LNCaP clone FGC (cell line): Measurements from ENCODE around the gene IFT81.

Source experiments
- DNase-seq: peaks from one replicate; pipeline ENCODE4 v3.0.0-alpha.2; 2011; ENCODE audit warnings: low read depth
- H3K4me3 ChIP-seq: 2 replicates; pipeline ENCODE4 v1.5.1; 2011; ENCODE audit warnings: mild to moderate bottlenecking, low read depth, low read length, control low read depth
- TF ChIP-seq, protein P1 (sequence below): IDR thresholded peaks from 2 replicates; pipeline ENCODE4 v1.5.1; 2012; ENCODE audit warnings: mild to moderate bottlenecking; ENCODE audit not compliant: control insufficient read depth, insufficient read depth; ENCODE audit errors: extremely low read depth

The IFT81 gene

DNA sequence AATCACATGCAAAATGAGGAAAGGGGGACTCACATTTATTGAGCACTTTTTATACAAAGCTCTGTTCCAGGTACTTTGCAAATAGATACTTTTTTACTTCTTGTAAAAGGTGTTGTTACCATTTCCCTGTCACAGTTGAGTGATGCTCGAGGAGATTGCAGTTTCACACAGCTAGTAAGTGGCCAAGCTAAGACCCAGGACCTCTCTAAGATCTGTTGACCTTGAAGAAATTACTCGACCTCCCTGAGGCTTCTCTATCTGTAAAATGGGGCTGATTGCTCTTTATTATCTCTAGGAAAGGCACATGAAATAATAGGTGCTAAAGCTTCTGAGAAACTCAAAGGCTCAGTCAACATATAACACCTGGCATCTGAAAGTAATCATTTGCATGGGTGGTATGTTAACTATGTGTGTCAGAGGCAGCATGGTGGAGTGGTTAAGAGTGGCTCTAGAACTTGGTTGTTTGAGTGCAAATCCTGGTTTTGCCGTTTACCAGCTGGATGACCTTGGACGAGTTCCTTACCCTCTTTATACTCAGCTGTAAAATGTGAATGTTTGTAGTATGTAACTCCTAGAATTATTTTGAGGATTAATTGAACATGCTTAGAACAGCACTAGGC lies 41.5 kb downstream of the IFT81 start:
- TF ChIP-seq, protein P1, sequence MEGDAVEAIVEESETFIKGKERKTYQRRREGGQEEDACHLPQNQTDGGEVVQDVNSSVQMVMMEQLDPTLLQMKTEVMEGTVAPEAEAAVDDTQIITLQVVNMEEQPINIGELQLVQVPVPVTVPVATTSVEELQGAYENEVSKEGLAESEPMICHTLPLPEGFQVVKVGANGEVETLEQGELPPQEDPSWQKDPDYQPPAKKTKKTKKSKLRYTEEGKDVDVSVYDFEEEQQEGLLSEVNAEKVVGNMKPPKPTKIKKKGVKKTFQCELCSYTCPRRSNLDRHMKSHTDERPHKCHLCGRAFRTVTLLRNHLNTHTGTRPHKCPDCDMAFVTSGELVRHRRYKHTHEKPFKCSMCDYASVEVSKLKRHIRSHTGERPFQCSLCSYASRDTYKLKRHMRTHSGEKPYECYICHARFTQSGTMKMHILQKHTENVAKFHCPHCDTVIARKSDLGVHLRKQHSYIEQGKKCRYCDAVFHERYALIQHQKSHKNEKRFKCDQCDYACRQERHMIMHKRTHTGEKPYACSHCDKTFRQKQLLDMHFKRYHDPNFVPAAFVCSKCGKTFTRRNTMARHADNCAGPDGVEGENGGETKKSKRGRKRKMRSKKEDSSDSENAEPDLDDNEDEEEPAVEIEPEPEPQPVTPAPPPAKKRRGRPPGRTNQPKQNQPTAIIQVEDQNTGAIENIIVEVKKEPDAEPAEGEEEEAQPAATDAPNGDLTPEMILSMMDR = no peak
- no peak for DNase-seq
- H3K4me3 ChIP-seq = no peak overlapping the region

DNA sequence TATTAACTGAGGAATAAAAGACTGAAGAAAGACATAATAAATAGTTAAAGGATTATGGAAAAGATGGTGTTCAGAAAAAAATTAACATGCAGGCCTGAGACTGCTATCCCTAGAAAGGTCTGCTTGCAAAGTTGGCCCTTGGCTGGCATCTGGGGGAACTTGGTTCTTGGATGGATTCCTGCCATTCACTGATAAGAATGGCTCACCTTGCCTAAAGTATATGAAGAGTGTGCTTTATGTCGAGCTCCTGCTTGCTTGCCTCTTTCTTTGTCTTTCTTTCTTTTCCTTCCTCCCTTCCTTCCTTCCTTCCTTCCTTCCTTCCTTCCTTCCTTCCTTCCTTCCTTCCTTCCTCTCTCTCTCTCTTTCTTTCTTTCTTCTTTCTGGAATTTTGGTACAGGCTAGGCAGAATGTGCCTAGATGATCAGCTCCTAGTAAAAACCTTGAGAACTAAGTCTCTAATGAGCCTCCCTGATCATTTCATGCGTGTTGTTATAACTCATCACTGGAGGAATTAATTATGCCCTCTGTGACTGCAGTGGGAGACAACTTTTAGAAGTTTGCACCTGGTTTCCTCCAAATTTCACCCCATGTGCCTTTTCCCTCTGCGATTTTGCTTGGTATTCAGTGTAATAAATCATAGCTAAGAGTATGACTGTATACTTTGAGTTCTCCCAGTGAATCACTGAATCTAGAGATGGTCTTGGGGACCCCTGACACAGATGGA lies 44.7 kb downstream of the IFT81 start:
- TF ChIP-seq, protein P1 = no peak
- no peak for DNase-seq
- H3K4me3 ChIP-seq = no peak overlapping the region

DNA sequence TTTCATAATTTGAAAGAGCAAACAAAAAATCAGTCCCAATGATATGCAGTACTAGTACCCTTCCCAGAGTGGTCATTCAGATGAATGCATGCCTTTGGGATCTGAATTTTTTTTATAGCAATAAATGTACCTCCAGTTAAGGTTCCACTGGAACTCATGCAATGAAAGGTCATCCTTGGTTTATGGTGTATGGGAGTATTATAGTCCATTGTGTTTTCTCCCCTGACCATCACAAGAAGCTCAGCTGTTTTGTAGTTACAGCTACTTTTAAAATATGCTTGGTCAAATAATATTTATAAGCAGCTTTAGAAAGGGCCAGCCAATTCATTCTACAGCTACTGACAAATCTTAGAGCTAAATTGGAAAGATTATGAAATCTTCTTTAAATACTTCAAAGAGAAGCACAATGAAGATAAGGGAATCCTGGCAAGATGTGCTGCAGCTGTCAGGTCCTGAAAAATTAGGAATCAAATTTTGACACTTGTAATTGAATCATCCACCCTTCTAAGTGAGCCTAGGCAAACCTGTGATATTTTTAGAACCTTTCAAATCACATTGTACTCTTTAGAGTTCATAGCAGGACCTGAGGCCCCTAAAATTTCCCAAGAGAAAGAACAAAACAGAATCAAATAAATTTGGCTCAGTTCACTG lies 46.5 kb downstream of the IFT81 start:
- TF ChIP-seq, protein P1 = no peak
- no peak overlapping the region for H3K4me3 ChIP-seq
- DNase-seq = no peak

DNA sequence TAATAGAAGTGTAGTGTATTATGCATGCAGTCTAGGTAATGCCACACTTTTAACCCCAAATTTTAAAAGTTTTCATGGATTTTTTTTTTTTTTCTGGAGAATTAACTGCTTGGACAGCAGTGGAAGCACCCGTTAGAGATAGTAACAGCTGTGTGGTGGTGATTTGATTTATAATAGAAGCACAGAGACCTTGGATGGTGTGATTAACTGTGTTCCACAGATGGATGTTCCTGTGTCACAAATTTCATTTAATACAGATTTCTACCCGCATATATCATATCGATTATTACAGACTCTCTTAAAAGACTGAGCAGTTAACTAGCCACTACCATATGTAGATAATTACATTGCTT lies 47.0 kb downstream of the IFT81 start:
- no peak for DNase-seq
- no peak overlapping the region for H3K4me3 ChIP-seq
- TF ChIP-seq, protein P1 = no peak

DNA sequence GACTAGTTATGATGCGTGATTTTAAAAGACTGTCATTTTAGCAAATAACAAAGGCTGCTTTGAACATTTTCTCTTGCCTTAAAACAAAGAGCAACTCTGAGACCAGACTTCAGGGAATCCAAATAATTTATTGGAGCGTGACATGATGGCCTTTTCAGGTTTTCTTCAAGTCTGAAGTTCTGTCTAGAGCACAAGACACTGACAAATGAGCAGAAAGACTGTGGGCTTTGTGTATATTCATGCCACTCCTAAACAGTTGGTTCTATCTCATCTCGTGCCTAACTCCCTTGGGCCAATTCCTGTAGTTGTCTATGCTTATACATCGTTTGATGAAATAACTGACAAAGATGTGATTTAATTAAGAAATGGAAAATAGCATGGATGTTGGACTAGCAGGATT lies 47.5 kb downstream of the IFT81 start:
- TF ChIP-seq, protein P1 = no peak
- DNase-seq = no peak
- no peak overlapping the region for H3K4me3 ChIP-seq

DNA sequence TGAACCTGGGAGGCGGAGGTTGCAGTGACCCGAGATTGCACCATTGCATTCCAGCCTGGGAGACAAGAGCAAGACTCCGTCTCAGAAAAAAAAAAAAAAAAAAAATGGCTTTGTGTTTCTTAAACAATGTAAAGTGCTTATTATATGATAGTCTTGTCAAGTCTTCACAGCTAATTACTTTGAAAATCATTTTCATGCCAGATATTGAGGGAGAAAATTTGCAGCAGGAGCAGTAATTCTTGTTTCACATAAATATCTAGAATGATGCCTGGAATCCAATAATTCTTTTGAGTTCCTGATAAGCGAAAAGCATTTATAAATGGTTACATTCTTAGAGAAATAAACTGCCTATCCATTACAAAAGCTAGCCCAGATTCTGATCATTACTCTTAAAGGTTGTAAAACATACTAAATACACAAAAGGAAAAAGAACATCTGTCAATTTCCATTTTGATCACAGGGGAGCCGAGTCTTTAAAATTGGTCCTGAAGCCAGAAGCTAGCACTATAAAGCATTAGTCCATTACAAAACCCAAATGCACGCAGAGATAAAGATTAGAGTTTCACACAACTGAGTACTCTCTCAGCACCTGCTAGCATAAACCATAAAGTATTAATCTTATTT lies 50.3 kb downstream of the IFT81 start:
- DNase-seq = no peak
- H3K4me3 ChIP-seq = no peak overlapping the region
- TF ChIP-seq, protein P1 = no peak
